ENCODE data around the gene SLC35B1.

The SLC35B1 gene

DNA sequence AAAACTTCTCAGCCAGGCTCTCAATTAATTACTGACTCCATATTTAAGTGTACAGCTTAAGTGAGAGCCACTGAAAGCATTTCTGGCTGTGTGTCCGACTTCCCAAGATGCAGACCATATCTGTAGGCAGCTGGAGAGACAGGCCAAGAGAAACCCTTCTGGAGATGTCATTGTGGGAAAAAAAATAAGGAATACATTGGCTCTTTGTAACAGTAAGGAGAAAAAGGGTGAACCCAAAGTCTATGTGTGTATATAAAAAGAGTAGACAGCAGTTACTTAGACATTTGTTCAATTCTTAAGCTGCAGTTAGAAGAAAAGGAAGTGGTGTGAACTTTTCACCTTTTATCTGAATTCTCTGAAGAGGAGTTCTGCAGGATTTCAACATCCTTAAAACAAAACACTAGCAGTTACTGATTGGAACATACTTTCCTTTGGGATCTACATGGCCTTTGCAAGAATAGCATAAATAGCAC is 34.4 kb upstream of the SLC35B1 start:
- Mint-ChIP-seq H3K27ac (peak overlapping the region; percentile 92), H3K27me3 (no peaks in the 10 kb centered on the region), H3K4me1 (ENCODE audit: low read depth) (peaks cover 96% of the 10 kb centered on the region), H3K36me3 (ENCODE audit: low read depth) (peaks cover 15% of the 10 kb centered on the region), H3K4me3 (peak overlapping the region; percentile 76), H3K9me3 (no peaks in the 10 kb centered on the region)

DNA sequence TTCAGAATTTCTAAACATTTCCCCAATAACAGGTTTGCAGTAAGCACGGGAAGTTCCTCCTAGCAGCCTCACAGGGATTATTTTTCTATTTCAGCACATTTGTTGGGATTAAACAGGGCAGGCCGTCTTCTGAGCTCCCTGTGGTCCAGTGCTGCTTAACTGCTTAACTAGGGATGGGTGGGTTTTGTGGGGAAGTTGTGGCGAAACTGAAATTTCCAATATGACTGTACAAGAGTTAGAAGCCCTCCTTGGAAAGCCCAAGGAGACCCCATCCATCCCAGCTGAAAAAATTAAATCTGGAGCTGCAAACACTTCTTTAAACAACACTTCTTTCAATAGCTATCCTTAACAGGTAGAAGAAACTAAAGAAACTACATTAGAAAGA is 33.9 kb upstream of the SLC35B1 start:
- peak overlapping the region; percentile 92 for H3K27ac Mint-ChIP-seq
- H3K27me3 Mint-ChIP-seq: no peaks in the 10 kb centered on the region
- H3K36me3 Mint-ChIP-seq (ENCODE audit: low read depth): peaks cover 15% of the 10 kb centered on the region
- peaks cover 94% of the 10 kb centered on the region for H3K4me1 Mint-ChIP-seq (ENCODE audit: low read depth)
- no peaks in the 10 kb centered on the region for H3K9me3 Mint-ChIP-seq
- peak overlapping the region; percentile 76 for H3K4me3 Mint-ChIP-seq

DNA sequence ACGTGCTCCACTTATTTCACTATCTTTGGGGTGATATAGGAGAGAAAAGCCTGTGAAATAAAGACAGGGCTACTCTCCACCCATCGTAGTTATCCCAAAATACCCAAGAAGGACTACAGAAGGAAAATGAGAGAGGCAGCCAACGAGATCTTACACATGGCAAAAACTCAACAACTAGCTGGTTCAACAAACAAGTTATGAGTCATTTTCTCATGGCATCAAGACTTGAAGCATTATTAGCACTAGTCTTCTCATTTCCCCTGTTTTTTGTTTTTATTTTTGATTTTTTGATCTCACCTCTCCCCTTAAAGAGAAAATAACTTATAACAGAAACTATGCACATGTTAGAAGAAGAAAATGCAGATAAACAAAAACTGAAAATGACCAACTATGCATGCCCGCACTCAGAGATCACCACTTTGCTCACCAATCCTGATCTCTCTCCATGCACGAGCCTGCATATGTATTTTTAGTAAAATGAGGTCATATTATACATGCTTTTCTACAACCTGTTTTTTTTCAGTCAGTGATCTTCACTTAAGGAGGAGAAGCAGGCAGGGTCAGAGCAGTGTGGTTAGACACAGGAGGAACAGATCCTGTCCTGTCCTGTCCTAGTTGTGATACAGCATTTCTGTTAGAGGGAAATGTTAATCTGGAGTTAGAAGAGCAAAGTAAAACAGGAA is 33.4 kb upstream of the SLC35B1 start:
- H3K36me3 Mint-ChIP-seq (ENCODE audit: low read depth): peaks cover 15% of the 10 kb centered on the region
- H3K27ac Mint-ChIP-seq: peak overlapping the region; percentile 92
- no peaks in the 10 kb centered on the region for H3K27me3 Mint-ChIP-seq
- peaks cover 93% of the 10 kb centered on the region for H3K4me1 Mint-ChIP-seq (ENCODE audit: low read depth)
- peak overlapping the region; percentile 76 for H3K4me3 Mint-ChIP-seq
- H3K9me3 Mint-ChIP-seq: no peaks in the 10 kb centered on the region

- Mint-ChIP-seq H3K27me3 (no peaks in the 10 kb centered on the region), H3K4me3 (peak overlapping the region; percentile 76), H3K27ac (peak overlapping the region; percentile 92), H3K36me3 (ENCODE audit: low read depth) (peaks cover 4% of the 10 kb centered on the region), H3K4me1 (ENCODE audit: low read depth) (peaks cover 83% of the 10 kb centered on the region), H3K9me3 (no peaks in the 10 kb centered on the region)
These were observed 32.0 kb upstream of the SLC35B1 start for GRCh38 chr17:49739641-49740271.

- H3K9me3 Mint-ChIP-seq: no peaks in the 10 kb centered on the region
- peaks cover 4% of the 10 kb centered on the region for H3K36me3 Mint-ChIP-seq (ENCODE audit: low read depth)
- peak overlapping the region; percentile 92 for H3K27ac Mint-ChIP-seq
These were observed 30.8 kb upstream of the SLC35B1 start for GRCh38 chr17:49738456-49739163.

GRCh38 chr17:49734515-49735490 is 27.0 kb upstream of the SLC35B1 start:
- Mint-ChIP-seq H3K4me3 (no peak overlapping the region), H3K9me3 (no peaks in the 10 kb centered on the region)

More at GRCh38 chr17:49738456-49739163, 30.8 kb upstream of the SLC35B1 start:
- peak overlapping the region; percentile 76 for H3K4me3 Mint-ChIP-seq
- H3K27me3 Mint-ChIP-seq: no peaks in the 10 kb centered on the region
- peaks cover 73% of the 10 kb centered on the region for H3K4me1 Mint-ChIP-seq (ENCODE audit: low read depth)

GRCh38 chr17:49731435-49731831 is 23.7 kb upstream of the SLC35B1 start:
- Mint-ChIP-seq H3K27me3 (no peaks in the 10 kb centered on the region), H3K4me3 (no peak overlapping the region), H3K36me3 (ENCODE audit: low read depth) (peaks cover 17% of the 10 kb centered on the region), H3K27ac (peak overlapping the region; percentile 68), H3K4me1 (ENCODE audit: low read depth) (peaks cover 53% of the 10 kb centered on the region), H3K9me3 (no peaks in the 10 kb centered on the region)

More at GRCh38 chr17:49734515-49735490, 27.0 kb upstream of the SLC35B1 start:
- Mint-ChIP-seq H3K36me3 (ENCODE audit: low read depth) (peaks cover 12% of the 10 kb centered on the region), H3K27ac (peak overlapping the region; percentile 33), H3K4me1 (ENCODE audit: low read depth) (peaks cover 65% of the 10 kb centered on the region), H3K27me3 (no peaks in the 10 kb centered on the region)

GRCh38 chr17:49730785-49731434 is 23.1 kb upstream of the SLC35B1 start:
- H3K9me3 Mint-ChIP-seq: no peaks in the 10 kb centered on the region
- H3K27ac Mint-ChIP-seq: peak overlapping the region; percentile 68
- H3K36me3 Mint-ChIP-seq (ENCODE audit: low read depth): peaks cover 18% of the 10 kb centered on the region
- no peak overlapping the region for H3K4me3 Mint-ChIP-seq
- peaks cover 51% of the 10 kb centered on the region for H3K4me1 Mint-ChIP-seq (ENCODE audit: low read depth)
- no peaks in the 10 kb centered on the region for H3K27me3 Mint-ChIP-seq

DNA sequence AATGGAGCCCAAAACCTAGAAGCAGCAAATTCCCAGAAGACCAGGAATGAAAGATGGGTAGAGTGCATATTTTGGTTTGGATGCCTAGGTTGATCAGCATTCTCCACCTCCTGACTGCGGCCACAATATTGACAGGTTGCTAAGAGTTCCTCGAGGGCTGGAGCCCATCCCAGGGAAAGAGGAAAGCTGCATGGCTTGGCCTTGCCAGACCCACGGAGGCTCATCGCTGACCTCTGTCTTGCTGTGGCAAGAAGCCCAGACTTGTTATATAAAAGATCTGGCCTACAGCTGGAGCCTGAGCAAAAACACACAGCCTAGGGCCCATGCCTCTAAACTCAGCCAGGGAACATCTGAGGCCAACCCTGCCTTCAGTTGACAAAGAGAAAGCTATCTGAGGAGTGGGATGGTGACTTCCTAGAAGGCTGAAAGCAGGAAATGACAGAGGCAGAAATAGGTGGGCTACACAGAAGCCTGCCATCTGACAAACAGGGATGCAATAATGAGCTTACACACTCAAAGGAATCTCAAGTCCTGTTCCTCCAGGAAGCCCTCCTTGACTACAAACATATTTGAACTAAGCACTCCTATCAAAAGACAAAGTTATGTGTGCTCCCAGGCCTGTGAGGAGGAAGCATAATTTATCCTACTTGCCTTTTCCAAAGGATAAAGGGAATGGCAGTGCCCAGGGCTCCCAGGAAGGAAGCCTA is 22.5 kb upstream of the SLC35B1 start:
- Mint-ChIP-seq H3K4me3 (no peak overlapping the region), H3K9me3 (no peaks in the 10 kb centered on the region), H3K27me3 (no peaks in the 10 kb centered on the region), H3K36me3 (ENCODE audit: low read depth) (peaks cover 25% of the 10 kb centered on the region), H3K4me1 (ENCODE audit: low read depth) (peaks cover 55% of the 10 kb centered on the region), H3K27ac (peak overlapping the region; percentile 68)

DNA sequence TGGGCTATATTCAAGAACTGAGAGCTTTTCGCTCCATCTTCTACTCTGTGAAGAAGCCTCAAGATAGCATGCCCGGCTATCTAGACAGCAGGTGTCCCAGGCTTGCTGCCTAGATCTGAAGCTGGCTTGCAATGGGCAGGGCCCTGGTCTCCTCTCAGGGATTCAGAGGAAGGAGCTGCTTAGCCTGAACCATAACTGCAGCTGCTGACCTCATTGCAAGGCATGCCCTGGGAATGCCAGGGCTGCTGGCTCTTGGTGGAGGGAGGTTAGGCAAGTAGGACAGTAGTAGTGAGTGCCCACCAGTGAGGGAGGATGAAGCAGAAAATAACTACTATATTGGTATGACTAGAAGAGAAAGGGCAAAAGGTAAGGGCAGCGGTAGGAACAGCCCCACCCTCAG is 21.3 kb upstream of the SLC35B1 start:
- no peaks in the 10 kb centered on the region for H3K27me3 Mint-ChIP-seq

GRCh38 chr17:49728425-49728824 is 20.7 kb upstream of the SLC35B1 start:
- Mint-ChIP-seq H3K27me3 (no peaks in the 10 kb centered on the region), H3K27ac (peak overlapping the region; percentile 64), H3K36me3 (ENCODE audit: low read depth) (peaks cover 30% of the 10 kb centered on the region), H3K9me3 (no peaks in the 10 kb centered on the region), H3K4me1 (ENCODE audit: low read depth) (peaks cover 64% of the 10 kb centered on the region), H3K4me3 (no peak overlapping the region)

More for the DNA sequence above, 21.3 kb upstream of the SLC35B1 start:
- peaks cover 30% of the 10 kb centered on the region for H3K36me3 Mint-ChIP-seq (ENCODE audit: low read depth)
- no peak overlapping the region for H3K4me3 Mint-ChIP-seq
- H3K4me1 Mint-ChIP-seq (ENCODE audit: low read depth): peaks cover 58% of the 10 kb centered on the region
- H3K9me3 Mint-ChIP-seq: no peaks in the 10 kb centered on the region
- H3K27ac Mint-ChIP-seq: peak overlapping the region; percentile 64

DNA sequence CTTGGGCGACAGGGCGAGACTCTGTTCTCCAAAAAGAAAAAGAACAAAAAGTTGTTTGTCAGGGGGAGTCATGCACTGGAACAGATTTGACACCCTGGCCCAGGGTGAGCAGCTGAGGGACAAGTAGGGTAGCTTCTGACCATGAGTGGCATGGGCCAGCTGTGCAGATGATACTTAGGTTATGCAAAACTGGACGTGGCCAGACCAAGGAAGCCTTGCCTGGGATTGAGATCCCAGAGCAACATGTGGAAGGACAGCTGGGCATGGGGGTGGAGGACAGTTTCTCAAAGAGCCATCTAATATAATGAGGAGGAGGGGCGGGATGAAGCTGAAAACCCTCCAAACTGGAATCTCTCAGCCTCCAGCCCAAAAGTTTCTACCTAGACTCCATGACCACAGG is 19.6 kb upstream of the SLC35B1 start:
- H3K4me1 Mint-ChIP-seq (ENCODE audit: low read depth): peaks cover 58% of the 10 kb centered on the region
- no peaks in the 10 kb centered on the region for H3K9me3 Mint-ChIP-seq
- peaks cover 26% of the 10 kb centered on the region for H3K36me3 Mint-ChIP-seq (ENCODE audit: low read depth)
- no peak overlapping the region for H3K4me3 Mint-ChIP-seq
- H3K27me3 Mint-ChIP-seq: no peaks in the 10 kb centered on the region
- peak overlapping the region; percentile 7 for H3K27ac Mint-ChIP-seq

GRCh38 chr17:49725452-49726130 is 17.8 kb upstream of the SLC35B1 start:
- no peak overlapping the region for H3K4me3 Mint-ChIP-seq
- H3K27me3 Mint-ChIP-seq: no peaks in the 10 kb centered on the region
- H3K4me1 Mint-ChIP-seq (ENCODE audit: low read depth): peaks cover 45% of the 10 kb centered on the region
- H3K27ac Mint-ChIP-seq: no peak overlapping the region
- no peaks in the 10 kb centered on the region for H3K9me3 Mint-ChIP-seq
- H3K36me3 Mint-ChIP-seq (ENCODE audit: low read depth): peaks cover 30% of the 10 kb centered on the region
